T47D (cell line): Measurements from ENCODE around the gene SECTM1.

Experiments used
- DNase-seq, 2 experiments: peaks; one replicate each; pipeline versions ENCODE4 v3.0.0 to v3.0.0-alpha.2; 2011 to 2012; ENCODE audit warnings: low read depth in 1 of 2, low spot score in 1 of 2
- JUND ChIP-seq: IDR thresholded peaks from 2 replicates; pipeline ENCODE4 v1.6.1; 2012; ENCODE audit warnings: low read depth
- in situ Hi-C: cut with HindIII; loops from 2 replicates; pipeline ENCODE4 v1.10.0; 2016; ENCODE audit warnings: low sequenced_read_pairs, low pct_unique_long_range_greater_than_20kb

SECTM1 gene

GRCh38 chr17:82282239-82283207 lies 51.0 kb downstream of the SECTM1 start:
- no peak for DNase-seq
- in situ Hi-C loops = no loop called here
- TF ChIP-seq JUND = no peak

GRCh38 chr17:82281502-82282238 lies 51.9 kb downstream of the SECTM1 start:
- in situ Hi-C loops = no loop called here
- no peak for TF ChIP-seq JUND
- peak; percentile 77 to 91 for DNase-seq

GRCh38 chr17:82281076-82281475 lies 52.5 kb downstream of the SECTM1 start:
- no peak for DNase-seq
- in situ Hi-C loops = no loop called here
- no peak for TF ChIP-seq JUND

- TF ChIP-seq JUND = no peak
- no peak for DNase-seq
- in situ Hi-C loops = no loop called here
These were observed 53.0 kb downstream of the SECTM1 start for GRCh38 chr17:82280537-82280936.

- DNase-seq = no peak
- no peak for TF ChIP-seq JUND
- in situ Hi-C loops = no loop called here
These were observed 54.7 kb downstream of the SECTM1 start for GRCh38 chr17:82278786-82279391.

- in situ Hi-C loops = no loop called here
- no peak for DNase-seq
- TF ChIP-seq JUND = no peak
These were observed 55.3 kb downstream of the SECTM1 start for GRCh38 chr17:82278308-82278707.

- in situ Hi-C loops = no loop called here
- TF ChIP-seq JUND = no peak
- DNase-seq = no peak
These were observed 55.7 kb downstream of the SECTM1 start for GRCh38 chr17:82277851-82278250.

- no peak for TF ChIP-seq JUND
- in situ Hi-C loops = no loop called here
- no peak for DNase-seq
These were observed 56.6 kb downstream of the SECTM1 start for GRCh38 chr17:82276938-82277337.

- no peak for TF ChIP-seq JUND
- in situ Hi-C loops = no loop called here
- no peak for DNase-seq
These were observed 58.2 kb downstream of the SECTM1 start for GRCh38 chr17:82275326-82275725.

- in situ Hi-C loops = no loop called here
- TF ChIP-seq JUND = no peak
These were observed 59.2 kb downstream of the SECTM1 start for GRCh38 chr17:82274134-82275020.

GRCh38 chr17:82273327-82274133 lies 60.0 kb downstream of the SECTM1 start, which contains the start of gene CSNK1D:
TSS of gene CSNK1D (minus strand) at chr17:82273700. CDS start at chr17:82273381, 319 bp downstream.
- peak; percentile 92 to 95 for DNase-seq
- no peak for TF ChIP-seq JUND
- in situ Hi-C loops = no loop called here

More at GRCh38 chr17:82274134-82275020, 59.2 kb downstream of the SECTM1 start:
- DNase-seq = no peak
